ENCODE measurements around the gene PDCD2. TPM values are rescaled to one million over a fixed set of nuclear protein-coding genes. Genes with fewer than 3 reads are reported as not detected.

Gene PDCD2
- total RNA-seq, 2 donors from 2014 or later, result 99.9 to 110 TPM

DNA sequence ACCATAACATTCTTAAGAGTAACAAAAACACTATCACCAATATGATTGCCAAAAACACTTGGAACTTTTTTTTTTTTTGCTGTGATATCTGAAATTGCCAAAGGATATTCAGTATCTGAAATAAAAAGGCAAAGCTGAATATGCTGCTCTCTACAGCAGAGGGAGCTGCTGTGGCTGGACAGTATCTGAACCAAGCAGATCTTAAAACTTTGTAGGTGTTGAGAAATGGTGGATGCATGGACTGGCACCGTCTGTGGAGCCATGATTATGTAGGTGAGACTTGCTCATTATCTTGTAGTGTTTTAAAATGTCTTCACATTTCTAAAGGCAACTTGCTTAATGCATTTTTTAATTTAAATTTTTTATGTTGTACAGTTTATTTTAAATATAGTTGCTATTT, 9.2 kb downstream of the PDCD2 start:
- Histone ChIP-seq H3K36me3 (no peaks in the 10 kb centered on the region), H3K4me3 (no peak overlapping the region), H3K9me3 (no peaks in the 10 kb centered on the region), H3K4me1 (replicated peaks) (no peaks in the 10 kb centered on the region), H3K27me3 (replicated peaks; ENCODE audit: insufficient read depth) (no peaks in the 10 kb centered on the region), H3K27ac (no peak overlapping the region)
- no peak for DNase-seq (ENCODE audit: low spot score)
- TF ChIP-seq POLR2A (IDR thresholded peaks at IDR 0.05) (no peak), POLR2AphosphoS5 (IDR thresholded peaks at IDR 0.05) (no peak)
- TF ChIP-seq, protein P1, sequence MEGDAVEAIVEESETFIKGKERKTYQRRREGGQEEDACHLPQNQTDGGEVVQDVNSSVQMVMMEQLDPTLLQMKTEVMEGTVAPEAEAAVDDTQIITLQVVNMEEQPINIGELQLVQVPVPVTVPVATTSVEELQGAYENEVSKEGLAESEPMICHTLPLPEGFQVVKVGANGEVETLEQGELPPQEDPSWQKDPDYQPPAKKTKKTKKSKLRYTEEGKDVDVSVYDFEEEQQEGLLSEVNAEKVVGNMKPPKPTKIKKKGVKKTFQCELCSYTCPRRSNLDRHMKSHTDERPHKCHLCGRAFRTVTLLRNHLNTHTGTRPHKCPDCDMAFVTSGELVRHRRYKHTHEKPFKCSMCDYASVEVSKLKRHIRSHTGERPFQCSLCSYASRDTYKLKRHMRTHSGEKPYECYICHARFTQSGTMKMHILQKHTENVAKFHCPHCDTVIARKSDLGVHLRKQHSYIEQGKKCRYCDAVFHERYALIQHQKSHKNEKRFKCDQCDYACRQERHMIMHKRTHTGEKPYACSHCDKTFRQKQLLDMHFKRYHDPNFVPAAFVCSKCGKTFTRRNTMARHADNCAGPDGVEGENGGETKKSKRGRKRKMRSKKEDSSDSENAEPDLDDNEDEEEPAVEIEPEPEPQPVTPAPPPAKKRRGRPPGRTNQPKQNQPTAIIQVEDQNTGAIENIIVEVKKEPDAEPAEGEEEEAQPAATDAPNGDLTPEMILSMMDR (IDR thresholded peaks at IDR 0.05), result no peak
- WGBS, result 78% methylated on average over 1 of the region's 1 CpG
- intact Hi-C loops (cut with DNase I), result no loop called here

DNA sequence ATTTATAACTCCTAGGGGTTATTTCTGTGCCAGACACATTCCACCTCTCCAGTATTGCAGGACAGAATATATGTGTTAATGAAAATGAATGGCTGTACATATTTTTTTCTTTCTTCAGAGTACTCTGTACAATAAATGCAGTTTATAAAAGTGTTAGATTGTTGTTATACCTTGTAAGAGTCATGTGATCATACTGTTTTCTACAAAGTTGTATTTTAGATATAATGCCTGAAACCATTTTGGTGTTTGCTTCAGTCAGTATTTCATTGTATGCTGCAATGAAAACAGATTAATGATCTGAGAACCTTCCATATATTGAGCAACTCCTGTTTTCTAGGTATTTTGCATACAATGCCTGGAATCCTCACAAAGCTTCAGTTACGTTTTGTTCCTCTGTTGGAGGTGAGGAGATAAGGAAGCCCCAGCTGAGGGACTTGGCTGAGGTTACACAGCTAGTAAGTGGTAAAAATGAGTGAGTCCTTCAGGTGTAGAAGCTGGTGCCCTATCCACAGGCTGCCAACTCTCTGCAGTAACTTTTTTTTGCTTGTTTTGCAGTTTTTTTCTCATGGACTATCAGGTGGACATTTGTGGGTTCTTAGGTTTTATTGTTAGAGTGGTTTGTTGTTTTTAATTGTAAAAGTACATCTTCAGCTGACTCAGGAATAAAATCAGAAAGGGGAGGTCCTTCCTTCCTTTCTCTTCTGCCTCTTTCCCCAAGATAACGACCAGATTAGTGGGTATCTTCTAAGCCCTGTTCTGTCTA, 11.6 kb downstream of the PDCD2 start:
- WGBS, result 54% methylated on average over 2 of the region's 2 CpGs
- intact Hi-C loops (cut with DNase I), result no loop called here

DNA sequence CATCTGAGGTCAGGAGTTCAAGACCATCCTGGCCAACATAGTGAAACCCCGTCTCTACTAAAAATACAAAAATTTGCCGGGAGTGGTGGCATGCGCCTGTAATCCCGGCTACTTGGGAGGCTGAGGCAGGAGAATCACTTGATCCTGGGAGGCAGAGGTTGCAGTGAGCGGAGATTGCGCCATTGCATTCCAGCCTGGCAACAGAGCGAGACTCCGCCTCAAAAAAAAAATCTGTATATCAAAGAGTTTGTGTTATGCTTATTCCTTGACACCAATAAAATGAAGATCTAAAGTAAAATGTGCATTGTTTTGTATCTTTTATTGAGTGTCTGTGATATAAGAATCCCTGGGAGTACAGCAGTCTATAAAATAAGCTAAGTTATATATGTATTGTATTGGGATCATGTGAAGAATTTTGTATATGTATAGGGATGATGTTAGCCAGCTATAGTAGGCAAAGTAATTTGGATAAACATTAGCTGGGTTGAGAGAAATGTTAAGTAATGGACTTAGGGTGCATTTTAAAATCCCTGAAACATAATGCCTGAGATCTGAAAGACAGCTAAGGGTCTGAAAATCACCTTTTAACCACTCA, 19.4 kb downstream of the PDCD2 start:
- Histone ChIP-seq H3K9me3 (no peaks in the 10 kb centered on the region), H3K4me3 (no peak overlapping the region), H3K4me1 (replicated peaks) (peaks cover 5% of the 10 kb centered on the region), H3K27ac (no peak overlapping the region), H3K36me3 (no peaks in the 10 kb centered on the region), H3K27me3 (replicated peaks; ENCODE audit: insufficient read depth) (no peaks in the 10 kb centered on the region)
- intact Hi-C loops (cut with DNase I), result no loop called here
- WGBS, result 99% methylated on average over 8 of the region's 8 CpGs
- TF ChIP-seq POLR2A (IDR thresholded peaks at IDR 0.05), result no peak
- no peak for TF ChIP-seq POLR2AphosphoS5 (IDR thresholded peaks at IDR 0.05)
- TF ChIP-seq, protein P1 (IDR thresholded peaks at IDR 0.05), result no peak
- no peak for DNase-seq (ENCODE audit: low spot score)

More for the DNA sequence above, 11.6 kb downstream of the PDCD2 start:
- no peak for TF ChIP-seq POLR2AphosphoS5 (IDR thresholded peaks at IDR 0.05)
- H3K27ac ChIP-seq, result no peak overlapping the region
- no peak for DNase-seq (ENCODE audit: low spot score)
- no peaks in the 10 kb centered on the region for H3K9me3 ChIP-seq
- no peaks in the 10 kb centered on the region for H3K36me3 ChIP-seq
- no peaks in the 10 kb centered on the region for H3K27me3 ChIP-seq (replicated peaks; ENCODE audit: insufficient read depth)
- H3K4me1 ChIP-seq (replicated peaks), result no peaks in the 10 kb centered on the region
- H3K4me3 ChIP-seq, result no peak overlapping the region

DNA sequence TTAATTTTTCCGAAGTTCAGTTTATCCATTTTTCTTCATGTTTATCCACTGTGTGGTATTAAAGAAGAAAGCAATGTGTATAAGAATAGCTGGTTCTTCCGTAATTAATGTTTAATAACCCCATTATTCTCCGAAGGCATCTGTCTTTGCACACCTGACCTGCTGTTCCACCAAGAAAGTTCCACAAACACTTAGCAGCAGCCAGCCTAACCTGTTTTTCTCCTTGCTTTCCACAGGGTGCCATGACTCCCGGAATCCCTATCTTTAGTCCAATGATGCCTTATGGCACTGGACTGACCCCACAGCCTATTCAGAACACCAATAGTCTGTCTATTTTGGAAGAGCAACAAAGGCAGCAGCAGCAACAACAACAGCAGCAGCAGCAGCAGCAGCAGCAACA, 22.9 kb downstream of the PDCD2 start:
- H3K4me3 ChIP-seq, result no peak overlapping the region
- peak; percentile 55 for TF ChIP-seq POLR2AphosphoS5 (IDR thresholded peaks at IDR 0.05)
- TF ChIP-seq POLR2A (IDR thresholded peaks at IDR 0.05), result no peak
- intact Hi-C loops (cut with DNase I), result no loop called here
- peak; percentile 22 for DNase-seq (ENCODE audit: low spot score)
- peaks cover 5% of the 10 kb centered on the region for H3K4me1 ChIP-seq (replicated peaks)
- no peaks in the 10 kb centered on the region for H3K36me3 ChIP-seq
- H3K9me3 ChIP-seq, result no peaks in the 10 kb centered on the region
- 61% methylated on average over 4 of the region's 4 CpGs for WGBS
- peak overlapping the region in 1 of 2 donors; percentile 5 for H3K27ac ChIP-seq
- no peaks in the 10 kb centered on the region for H3K27me3 ChIP-seq (replicated peaks; ENCODE audit: insufficient read depth)

DNA sequence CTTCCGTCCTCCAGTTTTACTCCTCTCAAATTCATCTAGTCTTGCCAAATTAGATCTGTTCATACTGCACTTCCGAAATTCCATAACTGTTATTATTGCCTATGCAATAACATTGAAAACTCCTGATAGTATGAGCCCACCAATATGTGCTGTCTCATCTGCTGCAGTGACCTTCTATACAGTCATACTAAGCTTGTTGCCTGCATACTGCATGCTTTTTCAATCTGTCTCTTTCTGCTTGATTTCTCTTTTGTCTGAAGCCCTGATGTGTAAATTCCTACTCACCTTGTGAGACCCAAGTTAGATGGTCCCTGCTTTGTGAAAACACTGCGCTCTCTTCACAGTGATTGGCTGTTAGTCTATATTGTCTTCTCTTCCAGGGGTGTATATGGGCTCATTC, 29.1 kb downstream of the PDCD2 start:
- TF ChIP-seq POLR2A (IDR thresholded peaks at IDR 0.05) (no peak), POLR2AphosphoS5 (IDR thresholded peaks at IDR 0.05) (no peak)
- TF ChIP-seq, protein P1 (IDR thresholded peaks at IDR 0.05), result no peak
- intact Hi-C loops (cut with DNase I), result loop anchor here (2.0 kb wide), 1 partner anchor 805 kb away; the partner anchor contains the start of genes DYNLT2 and ERMARD
- peaks cover 21% of the 10 kb centered on the region for H3K4me1 ChIP-seq (replicated peaks)
- H3K4me3 ChIP-seq, result peak overlapping the region; percentile 93 to 96
- H3K27ac ChIP-seq, result no peak overlapping the region
- DNase-seq (ENCODE audit: low spot score), result no peak
- H3K27me3 ChIP-seq (replicated peaks; ENCODE audit: insufficient read depth), result no peaks in the 10 kb centered on the region
- 54% methylated on average over 3 of the region's 3 CpGs for WGBS
- H3K36me3 ChIP-seq, result no peaks in the 10 kb centered on the region
- no peaks in the 10 kb centered on the region for H3K9me3 ChIP-seq
